DND-41 (cell line): ENCODE measurements around the gene STARD13.

Source experiments
- EZH2 ChIP-seq: IDR thresholded peaks from 3 replicates; pipeline ENCODE4 v1.6.1; 2012; ENCODE audit warnings: borderline replicate concordance, low read depth, mild to moderate bottlenecking, moderate library complexity, low read length, inconsistent platforms; ENCODE audit not compliant: severe bottlenecking
- TF ChIP-seq, protein P1 (sequence below): IDR thresholded peaks from 2 replicates; pipeline ENCODE4 v1.5.1; 2012; ENCODE audit warnings: borderline replicate concordance, low read length, moderate library complexity, mild to moderate bottlenecking; ENCODE audit not compliant: poor library complexity, severe bottlenecking; ENCODE audit errors: extremely low read depth

DNA sequence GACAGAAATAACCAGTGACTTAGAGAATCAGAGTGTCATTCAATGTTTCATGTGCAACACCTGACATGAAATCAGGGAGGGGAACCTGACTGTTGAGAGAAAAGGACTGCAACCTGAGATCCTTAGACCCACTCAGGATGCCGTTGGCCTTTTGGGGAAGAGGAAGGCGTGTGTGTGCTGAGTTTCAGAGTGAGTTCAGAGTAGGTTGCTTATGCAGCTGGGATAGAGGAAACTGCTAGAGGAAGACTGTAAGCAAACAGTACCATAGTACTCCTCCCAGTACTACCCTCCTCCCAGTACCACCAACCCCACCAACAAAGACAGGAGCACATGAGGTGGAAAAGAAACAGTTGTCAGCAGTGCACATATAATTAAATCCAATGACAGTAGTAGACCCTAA, 205.6 kb downstream of the STARD13 start:
- TF ChIP-seq, protein P1, sequence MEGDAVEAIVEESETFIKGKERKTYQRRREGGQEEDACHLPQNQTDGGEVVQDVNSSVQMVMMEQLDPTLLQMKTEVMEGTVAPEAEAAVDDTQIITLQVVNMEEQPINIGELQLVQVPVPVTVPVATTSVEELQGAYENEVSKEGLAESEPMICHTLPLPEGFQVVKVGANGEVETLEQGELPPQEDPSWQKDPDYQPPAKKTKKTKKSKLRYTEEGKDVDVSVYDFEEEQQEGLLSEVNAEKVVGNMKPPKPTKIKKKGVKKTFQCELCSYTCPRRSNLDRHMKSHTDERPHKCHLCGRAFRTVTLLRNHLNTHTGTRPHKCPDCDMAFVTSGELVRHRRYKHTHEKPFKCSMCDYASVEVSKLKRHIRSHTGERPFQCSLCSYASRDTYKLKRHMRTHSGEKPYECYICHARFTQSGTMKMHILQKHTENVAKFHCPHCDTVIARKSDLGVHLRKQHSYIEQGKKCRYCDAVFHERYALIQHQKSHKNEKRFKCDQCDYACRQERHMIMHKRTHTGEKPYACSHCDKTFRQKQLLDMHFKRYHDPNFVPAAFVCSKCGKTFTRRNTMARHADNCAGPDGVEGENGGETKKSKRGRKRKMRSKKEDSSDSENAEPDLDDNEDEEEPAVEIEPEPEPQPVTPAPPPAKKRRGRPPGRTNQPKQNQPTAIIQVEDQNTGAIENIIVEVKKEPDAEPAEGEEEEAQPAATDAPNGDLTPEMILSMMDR = no peak
- TF ChIP-seq EZH2 = no peak
